ENCODE data around the gene TREM1.

DNA sequence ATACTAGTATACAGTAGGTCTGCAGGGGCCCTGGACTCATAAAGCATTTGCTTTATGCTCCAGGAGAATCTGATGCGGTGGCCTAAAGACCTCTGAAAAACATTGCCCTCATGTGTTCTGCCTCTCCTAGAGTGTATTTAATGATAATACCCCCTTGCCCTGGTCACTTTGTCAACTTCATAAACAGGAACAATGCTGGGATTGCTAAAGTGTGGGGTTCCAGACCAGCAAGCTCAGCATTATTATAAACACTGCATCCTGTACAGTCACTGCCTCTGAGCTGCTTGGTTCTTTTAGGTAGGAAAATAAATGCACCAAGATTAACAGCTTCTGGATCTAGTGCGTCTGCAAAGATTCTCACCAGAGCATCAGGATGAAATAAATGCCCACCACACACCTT lies 12.2 kb downstream of the TREM1 start:
- TF ChIP-seq POLR2AphosphoS5 (IDR thresholded peaks at IDR 0.05): no peak
- TF ChIP-seq, protein P1, sequence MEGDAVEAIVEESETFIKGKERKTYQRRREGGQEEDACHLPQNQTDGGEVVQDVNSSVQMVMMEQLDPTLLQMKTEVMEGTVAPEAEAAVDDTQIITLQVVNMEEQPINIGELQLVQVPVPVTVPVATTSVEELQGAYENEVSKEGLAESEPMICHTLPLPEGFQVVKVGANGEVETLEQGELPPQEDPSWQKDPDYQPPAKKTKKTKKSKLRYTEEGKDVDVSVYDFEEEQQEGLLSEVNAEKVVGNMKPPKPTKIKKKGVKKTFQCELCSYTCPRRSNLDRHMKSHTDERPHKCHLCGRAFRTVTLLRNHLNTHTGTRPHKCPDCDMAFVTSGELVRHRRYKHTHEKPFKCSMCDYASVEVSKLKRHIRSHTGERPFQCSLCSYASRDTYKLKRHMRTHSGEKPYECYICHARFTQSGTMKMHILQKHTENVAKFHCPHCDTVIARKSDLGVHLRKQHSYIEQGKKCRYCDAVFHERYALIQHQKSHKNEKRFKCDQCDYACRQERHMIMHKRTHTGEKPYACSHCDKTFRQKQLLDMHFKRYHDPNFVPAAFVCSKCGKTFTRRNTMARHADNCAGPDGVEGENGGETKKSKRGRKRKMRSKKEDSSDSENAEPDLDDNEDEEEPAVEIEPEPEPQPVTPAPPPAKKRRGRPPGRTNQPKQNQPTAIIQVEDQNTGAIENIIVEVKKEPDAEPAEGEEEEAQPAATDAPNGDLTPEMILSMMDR (IDR thresholded peaks at IDR 0.05): no peak
